Caki2 (cell line): Measurements from ENCODE around the gene GATAD2B. TPM values are rescaled to one million over a fixed set of nuclear protein-coding genes. Genes with fewer than 3 reads are reported as not detected.
"Not testable (repeated sequence)": the region's sequence is repeated elsewhere in the genome, so short reads cannot be mapped to it uniquely, and the experiment has no call there.

Experiments
- DNase-seq: peaks from one replicate; pipeline ENCODE4 v3.0.0-alpha.2; 2015; ENCODE audit warnings: low read depth
- in situ Hi-C: cut with HindIII; loops from 2 replicates; pipeline ENCODE4 v1.10.0; 2016; ENCODE audit warnings: low sequenced_read_pairs, low pct_unique_long_range_greater_than_20kb, mixed read lengths
- total RNA-seq: library from RNA; depleted of rRNA; stranded (reverse); fragments of >200 nt; shearing (Covaris generic); gene quantifications from 2 replicates; pipeline ENCODE4 v1.2.3, GENCODE V29; 2014; ENCODE audit warnings: low replicate concordance

GATAD2B gene
- total RNA-seq, 1 experiment from 2014 or later, result 1.1 TPM

- no peak for DNase-seq
- in situ Hi-C loops, result no loop called here
These were observed 144.5 kb downstream of the GATAD2B start for GRCh38 chr1:153778051-153778823.

DNA sequence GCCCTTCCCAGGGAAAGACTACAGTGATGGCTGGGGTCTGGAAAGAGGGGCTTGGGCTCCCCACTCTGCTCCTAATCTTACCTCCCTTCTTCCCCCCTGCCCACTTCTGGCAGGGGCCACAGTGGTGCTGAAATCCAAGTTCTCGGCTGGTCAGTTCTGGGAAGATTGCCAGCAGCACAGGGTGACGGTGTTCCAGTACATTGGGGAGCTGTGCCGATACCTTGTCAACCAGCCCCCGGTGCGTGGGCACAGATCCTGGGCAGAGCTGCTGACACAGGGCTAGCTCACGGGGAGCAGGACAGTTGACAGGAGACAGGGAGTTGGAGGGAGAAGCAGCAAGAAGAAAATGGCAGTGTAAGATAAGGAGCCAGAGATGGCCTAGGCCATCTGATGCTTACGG lies 145.1 kb downstream of the GATAD2B start:
- no peak for DNase-seq
- in situ Hi-C loops, result no loop called here

GRCh38 chr1:153776845-153777370 lies 145.9 kb downstream of the GATAD2B start:
- in situ Hi-C loops, result no loop called here
- no peak for DNase-seq

- in situ Hi-C loops, result no loop called here
- DNase-seq, result no peak
These were observed 146.4 kb downstream of the GATAD2B start for GRCh38 chr1:153776352-153776751.

- peak; percentile 61 for DNase-seq
- in situ Hi-C loops, result no loop called here
These were observed 147.1 kb downstream of the GATAD2B start for GRCh38 chr1:153775458-153776327.

DNA sequence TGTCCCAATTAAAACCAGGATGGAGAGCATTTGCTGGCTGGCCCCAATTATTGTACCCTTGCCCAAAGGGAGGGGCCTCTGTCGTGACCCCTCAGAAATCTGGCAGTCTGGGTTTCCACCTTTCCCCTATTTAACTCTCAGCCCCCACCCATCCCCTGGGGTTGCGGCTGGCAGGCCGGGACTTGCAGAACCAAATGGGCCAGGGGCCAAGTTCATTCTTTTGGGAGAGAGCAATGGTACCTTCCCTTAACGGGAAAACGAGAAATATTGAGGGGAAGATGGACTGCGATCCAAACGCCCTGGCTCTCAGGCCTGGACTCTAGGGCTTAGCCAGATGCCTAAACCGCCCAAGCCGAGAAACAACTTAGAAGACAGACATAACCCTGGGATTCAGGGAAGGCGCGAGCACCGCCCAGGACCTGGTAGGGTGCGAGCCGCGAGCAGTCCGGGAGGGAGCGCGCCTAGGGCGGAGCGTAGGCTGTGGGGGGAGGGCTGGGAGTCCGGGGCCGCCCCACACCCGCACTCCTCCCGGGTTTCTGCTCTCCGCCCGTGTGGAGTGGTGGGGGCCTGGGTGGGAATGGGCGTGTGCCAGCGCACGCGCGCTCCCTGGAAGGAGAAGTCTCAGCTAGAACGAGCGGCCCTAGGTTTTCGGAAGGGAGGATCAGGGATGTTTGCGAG lies 147.9 kb downstream of the GATAD2B start, which contains the start of gene SLC27A3:
Gene SLC27A3, plus strand, starts transcription at position 628 of the 678 bp plus-strand sequence. CDS start 91 bp downstream, outside the sequence.
- peak; percentile 70 for DNase-seq
- in situ Hi-C loops, result no loop called here

- in situ Hi-C loops, result no loop called here
- no peak for DNase-seq
These were observed 148.7 kb downstream of the GATAD2B start for GRCh38 chr1:153774026-153774595.

DNA sequence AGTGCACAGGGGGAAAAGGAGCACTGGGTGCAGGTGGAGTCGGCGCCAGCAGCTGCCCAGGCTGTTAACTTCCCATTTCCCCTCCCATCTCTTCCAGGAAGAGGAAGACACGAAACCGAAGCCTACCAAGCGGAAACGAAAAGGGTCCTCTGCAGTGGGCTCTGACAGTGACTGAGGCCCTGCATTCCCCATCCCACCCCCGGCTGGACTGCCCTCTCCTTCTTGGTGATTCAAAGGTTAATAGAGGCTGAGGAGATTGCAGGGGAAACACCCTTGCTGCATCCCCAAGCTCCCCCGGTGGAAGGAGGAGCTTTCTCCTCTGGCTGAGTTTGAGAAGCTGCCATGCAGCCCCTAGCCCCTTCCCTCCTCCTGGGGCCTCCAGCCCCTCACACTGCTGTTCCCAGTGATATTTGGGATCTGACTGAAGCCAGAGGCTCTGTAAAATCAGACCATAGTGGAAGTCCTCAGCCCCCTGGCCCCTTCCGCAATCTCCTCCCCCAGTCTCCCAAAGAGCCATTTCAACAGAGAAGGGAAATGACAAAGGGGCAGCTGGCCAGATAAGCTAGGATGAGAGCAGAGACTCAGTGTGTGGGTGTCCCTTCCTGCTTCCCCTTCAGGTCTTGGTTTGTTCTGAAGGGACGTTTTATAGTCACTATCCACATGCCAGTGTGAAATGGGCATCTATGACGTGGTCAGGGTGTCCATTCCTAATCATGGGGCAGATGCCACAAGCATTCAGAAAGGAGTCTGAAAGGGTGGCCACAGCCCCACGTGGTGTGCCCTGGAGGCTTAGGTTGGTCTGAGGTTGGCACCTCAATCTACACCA lies 149.5 kb downstream of the GATAD2B start:
- no peak for DNase-seq
- in situ Hi-C loops, result no loop called here

GRCh38 chr1:153771841-153772593 lies 150.8 kb downstream of the GATAD2B start:
- no peak for DNase-seq
- in situ Hi-C loops, result no loop called here

DNA sequence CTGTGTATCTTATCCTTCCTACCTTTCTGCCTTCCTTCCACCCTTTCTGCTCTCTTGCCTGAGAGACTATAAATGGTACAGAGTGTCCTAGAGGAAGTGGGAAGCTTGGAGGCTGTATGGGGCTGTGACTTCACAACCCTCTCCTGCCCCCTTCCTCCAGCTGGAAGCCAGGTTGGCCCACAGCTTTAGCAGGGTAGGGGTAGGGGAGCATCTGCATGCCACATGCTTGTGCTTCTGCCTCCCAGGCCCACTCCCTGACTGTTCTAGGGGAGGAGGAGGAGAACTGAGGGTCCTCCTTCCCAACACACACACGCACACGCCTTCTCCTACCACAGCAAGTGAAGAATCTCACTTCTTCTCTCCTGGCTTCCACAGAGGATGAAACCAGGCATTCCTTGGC lies 151.5 kb downstream of the GATAD2B start:
- DNase-seq, result no peak
- in situ Hi-C loops, result no loop called here

GRCh38 chr1:153770797-153771196 lies 152.0 kb downstream of the GATAD2B start:
- DNase-seq, result no peak
- in situ Hi-C loops, result no loop called here

DNA sequence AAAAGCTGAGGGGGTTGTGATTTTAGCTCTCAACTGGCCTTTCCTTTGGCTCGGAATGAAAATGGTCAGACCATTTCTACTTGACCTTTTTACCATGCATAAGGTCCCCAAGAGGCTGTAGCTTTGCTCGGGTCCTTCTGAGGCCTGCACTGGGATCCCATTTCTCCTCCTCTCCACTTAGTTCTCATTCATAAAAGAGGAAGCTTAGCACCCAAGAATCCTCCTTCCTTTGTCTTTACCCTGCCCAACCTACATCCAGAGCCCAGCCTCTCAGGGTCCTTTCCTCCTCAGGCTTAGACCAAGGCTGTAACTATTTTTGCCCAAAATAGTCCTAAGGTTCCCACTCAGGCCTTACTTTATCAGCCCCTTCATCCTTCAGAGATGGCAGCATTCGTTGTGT lies 153.6 kb downstream of the GATAD2B start:
- DNase-seq, result no peak
- in situ Hi-C loops, result no loop called here

DNA sequence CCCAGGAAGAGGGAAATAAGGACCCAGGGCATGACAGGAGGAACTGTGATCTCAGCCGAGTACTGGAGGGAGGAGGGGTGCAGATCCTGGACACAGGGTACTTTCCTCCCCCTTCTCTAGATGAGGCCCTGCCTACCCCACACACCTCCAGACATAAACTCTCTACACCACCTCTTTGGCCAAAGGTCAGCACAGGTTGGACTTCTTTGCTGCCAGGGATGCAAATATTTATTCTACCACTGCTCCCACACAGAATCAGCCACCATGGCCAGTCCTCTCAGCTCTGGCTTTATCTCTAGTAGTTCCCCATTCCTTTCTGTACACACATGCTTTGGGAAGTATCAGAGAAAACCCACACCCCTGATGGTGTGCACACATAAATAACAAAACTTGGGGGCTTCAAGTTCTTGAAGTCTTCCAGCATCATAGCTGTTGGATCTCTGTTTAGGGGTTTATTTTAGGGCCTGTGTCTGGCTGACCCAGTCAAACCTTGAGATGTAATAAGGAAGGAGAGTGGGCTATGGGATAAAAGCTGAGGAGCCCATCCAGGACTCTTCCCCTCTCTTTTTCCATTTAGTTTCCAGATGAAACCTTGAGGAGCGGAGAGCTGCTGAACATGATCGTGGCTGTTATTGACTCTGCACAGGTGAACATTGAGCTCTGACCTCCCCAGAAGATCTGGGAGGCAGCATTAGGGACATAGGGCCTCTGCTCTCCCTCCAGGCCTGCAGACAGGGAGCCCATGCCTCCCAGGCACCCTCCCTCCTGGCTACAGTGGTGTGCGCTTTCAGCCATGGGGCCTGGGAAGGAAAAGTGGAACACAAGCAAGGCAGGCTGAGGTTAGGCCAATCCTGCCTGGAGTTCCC lies 154.2 kb downstream of the GATAD2B start:
- in situ Hi-C loops, result no loop called here

DNA sequence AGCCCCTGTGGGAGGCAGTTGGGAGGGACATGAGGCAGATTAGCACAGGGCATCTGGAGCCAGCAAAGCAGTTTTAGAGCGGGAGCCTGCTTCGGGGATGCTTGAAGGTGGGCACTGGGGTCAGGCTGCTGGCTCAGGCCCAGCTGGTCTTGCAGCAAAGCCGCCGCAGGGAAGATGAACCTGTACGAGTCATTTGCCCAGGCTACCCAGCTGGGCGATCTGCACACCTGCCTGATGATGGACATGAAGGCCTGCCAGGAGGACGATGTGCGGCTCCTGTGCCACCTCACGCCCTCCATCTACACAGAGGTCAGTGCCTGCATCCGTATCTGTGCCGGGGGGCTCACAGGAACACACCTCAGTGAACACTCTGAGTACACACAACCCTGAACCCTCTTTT lies 155.3 kb downstream of the GATAD2B start:
- in situ Hi-C loops, result no loop called here
- no peak for DNase-seq

More for the DNA sequence above, 154.2 kb downstream of the GATAD2B start:
- DNase-seq, result no peak

DNA sequence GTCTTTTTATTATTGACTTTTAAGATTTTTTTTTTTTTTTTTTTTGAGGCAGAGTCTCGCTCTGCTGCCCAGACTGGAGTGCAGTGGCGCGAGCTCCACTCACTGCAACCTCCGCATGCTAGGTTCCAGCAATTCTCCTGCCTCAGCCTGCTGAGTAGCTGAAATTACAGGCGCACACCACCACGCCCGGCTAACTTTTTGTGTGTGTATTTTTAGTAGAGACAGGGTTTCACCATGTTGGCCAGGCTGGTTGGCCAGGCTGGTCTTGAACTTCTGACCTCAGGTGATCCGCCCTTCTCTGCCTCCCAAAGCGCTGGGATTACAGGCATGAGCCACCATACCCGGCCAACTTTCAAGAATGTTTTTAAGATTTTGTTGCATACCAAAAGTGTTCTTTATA lies 156.1 kb downstream of the GATAD2B start:
- in situ Hi-C loops, DNase-seq: not testable (repeated sequence)

GRCh38 chr1:153764310-153764709 lies 158.5 kb downstream of the GATAD2B start:
- in situ Hi-C loops, result no loop called here
- DNase-seq, result no peak
